Fibroblast of skin of right biceps (primary cell): ENCODE results near the gene SPATA20.

Source experiments
- DNase-seq: peaks from one replicate; pipeline ENCODE4 v3.0.0-alpha.2; 2013

SPATA20 gene

GRCh38 chr17:50560185-50560824, 13.3 kb downstream of the SPATA20 start, which contains the start of gene CACNA1G:
TSS of gene CACNA1G (plus strand) at chr17:50560715. CDS start at chr17:50561460, 745 bp downstream.
- DNase-seq, result peak; percentile 85

GRCh38 chr17:50560931-50561745, 14.2 kb downstream of the SPATA20 start:
- no peak for DNase-seq

- DNase-seq, result no peak
Measured at GRCh38 chr17:50561746-50562141, 14.8 kb downstream of the SPATA20 start.

GRCh38 chr17:50562242-50563091, 15.5 kb downstream of the SPATA20 start:
- DNase-seq, result peak; percentile 9

- no peak for DNase-seq
Measured at GRCh38 chr17:50563092-50563511, 16.1 kb downstream of the SPATA20 start.

- peak; percentile 88 for DNase-seq
Measured at GRCh38 chr17:50564916-50565315, 17.9 kb downstream of the SPATA20 start.

GRCh38 chr17:50565402-50566350, 18.7 kb downstream of the SPATA20 start:
- DNase-seq, result peak; percentile 54

GRCh38 chr17:50566886-50567285, 19.9 kb downstream of the SPATA20 start:
- no peak for DNase-seq

- no peak for DNase-seq
Measured at GRCh38 chr17:50568659-50569058, 21.7 kb downstream of the SPATA20 start.

GRCh38 chr17:50569592-50569991, 22.6 kb downstream of the SPATA20 start:
- no peak for DNase-seq

- no peak for DNase-seq
Measured at GRCh38 chr17:50570032-50570431, 23.1 kb downstream of the SPATA20 start.

- no peak for DNase-seq
Measured at GRCh38 chr17:50570528-50570927, 23.6 kb downstream of the SPATA20 start.

- no peak for DNase-seq
Measured at GRCh38 chr17:50571681-50572080, 24.7 kb downstream of the SPATA20 start.

GRCh38 chr17:50572541-50572940, 25.6 kb downstream of the SPATA20 start:
- no peak for DNase-seq

GRCh38 chr17:50573866-50574611, 27.1 kb downstream of the SPATA20 start:
- DNase-seq, result no peak

GRCh38 chr17:50575581-50576210, 28.7 kb downstream of the SPATA20 start:
- no peak for DNase-seq

- DNase-seq, result no peak
Measured at GRCh38 chr17:50576864-50577263, 29.9 kb downstream of the SPATA20 start.

GRCh38 chr17:50577451-50577954, 30.5 kb downstream of the SPATA20 start:
- no peak for DNase-seq

GRCh38 chr17:50578173-50578572, 31.2 kb downstream of the SPATA20 start:
- no peak for DNase-seq

GRCh38 chr17:50579399-50579798, 32.4 kb downstream of the SPATA20 start:
- no peak for DNase-seq

- no peak for DNase-seq
Measured at GRCh38 chr17:50580646-50581045, 33.7 kb downstream of the SPATA20 start.
